NCI-H2107 treated with DMSO at 0.1 percent for 48 hours (cell line): Measurements from ENCODE around the gene RALGAPA1.

Source experiments
- DNase-seq: peaks from one replicate; lab custom pipeline; 2025; ENCODE audit not compliant: unreplicated experiment; lab: John Stamatoyannopoulos, UW

Gene RALGAPA1

DNA sequence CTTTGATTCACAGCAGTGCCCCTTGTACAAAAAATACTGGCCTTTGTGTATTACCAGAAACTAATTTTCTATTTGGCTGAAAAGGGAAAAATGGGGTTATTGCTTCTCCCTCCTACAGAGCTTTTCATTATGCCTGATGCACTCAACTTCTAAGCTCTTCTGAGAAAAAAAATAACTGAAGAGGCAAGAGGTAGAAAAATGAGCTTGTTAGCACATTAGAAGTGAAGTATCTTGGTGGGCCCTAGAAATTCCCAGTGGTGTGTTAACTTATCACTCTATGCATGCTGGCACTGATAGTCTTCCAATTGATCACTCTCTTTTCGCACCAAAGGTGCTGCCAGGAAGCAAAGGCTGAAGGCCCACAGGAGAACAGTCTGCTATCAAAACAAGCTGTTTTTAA is 258.0 kb downstream of the RALGAPA1 start:
- no peak for DNase-seq

DNA sequence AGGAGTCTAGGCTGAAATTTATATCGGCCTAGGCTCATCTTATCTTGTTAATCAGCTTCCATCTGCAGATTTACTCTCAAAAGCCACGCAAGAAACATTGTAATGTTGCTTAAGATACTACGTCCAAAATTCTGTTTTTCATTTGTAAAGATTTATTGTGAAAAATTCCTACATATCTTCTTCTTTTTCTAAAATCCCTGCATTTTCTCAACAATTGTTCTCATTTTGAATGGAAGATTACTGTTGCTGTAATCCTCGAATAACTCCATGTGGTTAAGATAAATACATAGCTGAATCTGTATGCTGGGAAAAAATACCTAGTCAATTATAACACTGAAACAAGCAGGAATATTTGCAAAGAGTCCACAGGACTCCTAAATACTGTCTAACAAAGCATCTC is 259.5 kb downstream of the RALGAPA1 start:
- no peak for DNase-seq

DNA sequence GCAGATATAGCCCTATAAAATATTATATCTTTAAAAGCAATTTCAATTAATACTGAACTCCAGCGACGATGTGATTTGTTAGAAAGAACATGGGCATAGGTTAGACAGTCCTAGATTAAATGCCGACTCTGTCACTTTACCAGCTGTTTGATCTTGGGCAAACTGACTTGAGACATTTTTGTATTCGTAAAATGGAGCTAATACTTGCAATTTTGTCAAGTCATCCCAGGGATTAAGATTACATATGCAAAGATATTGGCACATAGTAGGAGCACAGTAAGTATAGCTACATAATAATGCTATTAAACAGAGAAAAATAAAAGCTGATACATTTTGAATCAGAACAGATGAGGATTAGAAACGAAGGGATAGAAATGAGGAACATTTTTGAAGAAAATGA is 266.1 kb downstream of the RALGAPA1 start:
- DNase-seq = no peak

DNA sequence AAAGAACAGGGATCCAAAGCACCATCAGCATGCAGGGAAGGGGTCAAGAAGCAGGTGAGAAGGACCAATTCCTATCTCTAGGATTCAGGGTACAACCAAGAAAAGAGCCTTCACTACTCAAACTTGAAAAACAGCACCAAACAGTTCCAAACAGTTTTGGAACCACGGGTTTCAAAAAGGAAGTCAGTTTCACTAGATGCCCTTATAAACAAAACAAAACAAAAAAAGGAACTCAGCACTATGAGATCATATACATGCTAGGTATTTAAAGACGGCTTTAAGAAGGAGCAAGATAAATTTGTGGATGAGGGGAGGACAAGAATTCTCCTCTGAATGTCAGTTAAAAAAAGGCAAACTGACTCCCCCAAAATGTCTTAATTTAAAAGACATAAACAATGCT is 269.1 kb downstream of the RALGAPA1 start:
- no peak for DNase-seq

DNA sequence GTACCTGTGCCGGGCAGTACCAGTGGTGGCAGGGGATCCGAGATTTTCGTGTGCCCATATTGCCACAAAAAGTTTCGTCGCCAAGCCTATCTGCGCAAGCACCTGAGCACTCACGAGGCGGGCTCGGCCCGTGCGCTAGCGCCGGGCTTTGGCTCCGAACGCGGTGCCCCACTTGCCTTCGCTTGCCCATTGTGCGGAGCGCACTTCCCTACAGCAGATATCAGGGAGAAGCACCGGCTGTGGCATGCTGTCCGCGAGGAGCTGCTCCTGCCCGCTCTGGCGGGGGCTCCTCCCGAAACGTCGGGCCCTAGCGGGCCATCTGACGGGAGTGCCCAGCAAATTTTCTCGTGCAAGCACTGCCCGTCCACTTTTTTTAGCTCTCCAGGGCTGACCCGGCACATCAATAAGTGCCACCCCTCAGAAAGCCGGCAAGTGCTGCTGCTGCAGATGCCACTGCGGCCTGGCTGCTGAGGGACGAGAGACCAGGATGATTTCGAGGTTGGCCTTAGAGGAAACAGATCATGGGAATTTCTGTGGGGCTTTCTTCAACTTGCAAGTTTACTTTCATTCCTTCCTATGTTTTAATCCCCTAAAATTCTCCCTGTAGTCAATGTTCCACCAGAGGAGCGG is 273.5 kb downstream of the RALGAPA1 start:
- DNase-seq = no peak

DNA sequence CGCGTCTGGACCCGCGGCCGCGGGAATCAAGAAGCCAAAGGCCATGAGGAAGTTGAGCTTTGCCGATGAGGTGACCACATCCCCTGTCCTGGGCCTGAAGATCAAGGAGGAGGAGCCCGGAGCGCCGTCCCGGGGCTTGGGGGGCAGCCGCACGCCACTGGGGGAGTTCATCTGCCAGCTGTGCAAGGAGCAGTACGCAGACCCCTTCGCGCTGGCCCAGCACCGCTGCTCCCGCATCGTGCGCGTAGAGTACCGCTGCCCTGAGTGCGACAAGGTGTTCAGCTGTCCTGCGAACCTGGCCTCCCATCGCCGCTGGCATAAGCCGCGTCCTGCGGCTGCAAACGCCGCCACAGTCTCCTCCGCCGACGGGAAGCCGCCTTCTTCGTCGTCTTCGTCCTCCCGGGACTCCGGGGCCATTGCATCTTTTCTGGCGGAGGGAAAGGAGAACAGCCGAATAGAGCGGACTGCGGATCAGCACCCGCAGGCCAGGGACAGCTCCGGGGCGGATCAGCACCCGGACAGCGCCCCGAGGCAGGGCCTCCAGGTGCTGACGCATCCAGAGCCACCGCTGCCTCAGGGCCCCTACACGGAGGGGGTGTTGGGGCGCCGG is 274.1 kb downstream of the RALGAPA1 start:
- DNase-seq = no peak

DNA sequence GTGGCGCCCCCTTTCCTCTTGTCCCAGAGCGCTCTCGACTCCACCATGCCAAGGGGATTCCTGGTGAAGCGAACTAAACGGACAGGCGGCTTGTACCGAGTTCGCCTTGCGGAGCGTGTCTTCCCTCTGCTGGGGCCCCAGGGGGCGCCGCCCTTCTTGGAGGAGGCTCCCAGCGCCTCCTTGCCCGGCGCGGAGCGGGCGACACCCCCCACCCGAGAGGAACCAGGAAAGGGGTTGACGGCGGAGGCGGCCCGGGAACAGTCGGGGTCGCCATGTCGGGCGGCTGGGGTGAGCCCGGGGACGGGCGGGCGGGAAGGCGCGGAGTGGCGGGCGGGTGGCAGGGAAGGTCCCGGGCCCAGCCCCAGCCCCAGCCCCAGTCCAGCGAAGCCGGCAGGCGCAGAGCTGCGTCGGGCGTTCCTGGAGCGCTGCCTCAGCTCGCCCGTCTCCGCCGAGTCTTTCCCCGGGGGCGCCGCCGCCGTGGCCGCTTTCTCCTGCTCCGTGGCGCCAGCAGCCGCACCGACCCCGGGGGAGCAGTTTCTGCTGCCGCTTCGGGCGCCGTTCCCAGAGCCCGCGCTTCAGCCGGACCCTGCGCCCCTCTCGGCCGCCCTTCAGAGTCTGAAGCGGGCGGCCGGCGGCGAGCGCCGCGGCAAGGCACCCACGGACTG is 274.8 kb downstream of the RALGAPA1 start:
- DNase-seq = peak; percentile 69

DNA sequence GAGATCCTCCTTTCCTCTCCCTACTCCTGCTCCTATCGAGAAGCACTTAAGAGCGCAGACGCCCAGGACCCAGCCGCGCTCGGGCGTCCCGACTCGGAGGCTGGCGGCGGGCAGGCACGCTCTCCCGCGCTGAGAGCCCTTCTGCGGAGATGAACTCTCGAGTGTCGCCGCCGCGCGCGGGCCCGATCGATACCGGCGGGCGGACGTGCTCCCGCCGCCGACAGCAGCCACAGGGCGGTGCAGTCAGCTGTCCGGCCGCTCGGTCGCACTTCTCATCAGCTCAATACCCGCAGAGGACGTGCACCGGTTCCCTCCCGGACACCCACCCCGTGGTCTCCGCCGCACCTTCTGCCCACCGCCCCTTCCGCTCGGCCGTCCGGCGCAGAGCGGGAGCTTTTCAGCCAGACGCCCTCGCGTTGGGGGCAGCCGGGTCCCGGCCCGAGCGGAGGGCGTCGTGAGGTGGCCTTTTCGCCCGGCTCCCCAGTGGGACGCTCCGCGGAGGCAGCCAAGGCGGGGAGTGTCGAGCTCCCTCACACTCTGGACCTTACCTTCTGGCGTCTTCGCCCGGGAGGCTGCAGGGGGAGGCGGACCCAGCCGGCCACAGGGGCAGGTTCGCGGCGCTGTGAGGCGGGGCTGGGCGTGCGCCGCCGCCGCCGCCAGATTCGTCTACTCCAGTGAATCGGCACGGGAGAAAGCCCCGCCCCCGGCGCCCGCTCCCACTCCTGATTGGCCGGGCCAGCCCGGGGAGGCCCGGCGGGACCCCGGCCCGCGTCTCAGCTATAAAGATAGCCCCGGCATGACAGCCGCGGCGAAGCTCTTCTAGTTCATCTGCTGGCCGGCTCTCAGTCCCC is 275.5 kb downstream of the RALGAPA1 start, which contains the start of gene INSM2:
INSM2 (plus strand) TSS at position 808 of the 851 bp plus-strand sequence. CDS start 89 bp downstream, outside the sequence.
- peak; percentile 69 for DNase-seq

DNA sequence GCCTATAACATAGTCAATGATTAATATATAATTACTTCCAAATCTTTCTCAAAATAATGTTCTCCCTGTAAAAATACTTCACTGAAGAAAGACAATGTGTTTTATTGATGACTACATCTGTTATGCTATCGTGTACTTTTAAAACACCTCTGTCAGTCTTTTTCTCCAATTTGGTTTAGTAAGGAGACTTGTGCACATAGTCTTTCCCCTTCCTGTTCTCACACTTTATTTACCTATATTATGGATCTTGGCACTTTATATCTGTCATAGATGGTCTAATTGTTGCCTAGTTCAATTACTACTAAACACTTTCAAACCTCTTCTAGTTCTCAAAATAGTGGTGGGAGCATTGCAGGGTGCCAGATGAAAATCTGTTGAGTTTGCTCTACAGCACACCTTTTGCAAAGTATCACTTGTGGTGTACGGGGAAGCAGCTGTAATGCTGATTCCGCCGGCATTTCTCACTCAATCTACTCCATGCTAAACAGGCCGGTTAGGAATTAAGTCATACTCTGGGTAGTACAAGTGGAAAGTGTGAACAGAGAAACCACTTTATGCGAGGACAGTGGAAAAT is 276.2 kb downstream of the RALGAPA1 start:
- DNase-seq = no peak

DNA sequence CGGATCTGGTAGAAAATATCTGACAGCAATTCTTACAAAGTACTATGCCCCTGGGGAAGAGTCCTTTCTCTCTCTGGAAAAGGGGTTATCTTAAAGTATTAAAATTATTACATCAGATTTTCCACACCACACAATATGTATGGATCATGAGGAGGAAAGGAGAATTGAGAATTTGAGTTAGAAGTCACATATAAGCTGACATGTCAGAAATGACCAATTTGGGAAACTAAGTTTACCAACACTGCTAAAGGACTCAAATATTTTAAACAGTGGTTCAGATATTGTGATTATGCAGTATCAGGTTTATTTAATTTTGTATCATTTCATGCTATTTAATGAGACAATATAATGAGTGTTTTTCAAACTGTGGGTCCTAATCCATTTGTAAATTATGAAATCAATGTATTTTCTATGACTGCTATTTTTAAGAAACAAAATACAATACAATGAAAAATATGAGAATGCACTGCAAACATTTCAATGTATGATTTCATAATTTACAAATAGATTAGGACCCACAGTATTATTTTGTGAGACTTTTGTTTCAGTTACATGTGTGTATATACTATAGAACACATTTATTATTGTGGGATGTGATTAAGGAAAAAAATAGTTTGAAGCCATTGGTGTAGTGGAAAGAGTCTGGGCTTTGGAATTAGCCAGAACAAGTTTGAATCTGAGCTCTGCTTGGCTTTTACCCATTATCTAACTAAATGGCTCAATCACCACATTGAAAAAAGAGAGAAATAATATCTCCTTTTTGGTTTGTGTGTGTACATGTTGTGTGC is 276.9 kb downstream of the RALGAPA1 start:
- DNase-seq = no peak

DNA sequence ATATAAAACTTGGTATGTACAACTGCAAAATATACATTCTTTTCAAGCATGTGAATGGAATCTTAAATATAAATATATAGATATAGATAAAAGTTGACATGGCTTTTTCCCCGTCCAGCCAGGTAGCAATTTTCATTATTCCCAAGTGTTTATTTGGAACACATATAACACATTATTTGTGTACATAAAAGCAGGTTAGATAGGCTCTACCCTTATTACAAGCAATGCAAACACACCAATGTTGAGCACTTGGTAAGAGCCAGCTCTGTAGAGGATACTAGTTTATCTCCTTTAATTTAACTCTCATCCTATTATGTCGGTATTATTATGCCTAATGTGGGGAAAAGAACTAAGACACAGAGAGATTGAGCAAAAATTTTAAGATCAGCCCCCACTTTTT is 282.1 kb downstream of the RALGAPA1 start:
- no peak for DNase-seq

DNA sequence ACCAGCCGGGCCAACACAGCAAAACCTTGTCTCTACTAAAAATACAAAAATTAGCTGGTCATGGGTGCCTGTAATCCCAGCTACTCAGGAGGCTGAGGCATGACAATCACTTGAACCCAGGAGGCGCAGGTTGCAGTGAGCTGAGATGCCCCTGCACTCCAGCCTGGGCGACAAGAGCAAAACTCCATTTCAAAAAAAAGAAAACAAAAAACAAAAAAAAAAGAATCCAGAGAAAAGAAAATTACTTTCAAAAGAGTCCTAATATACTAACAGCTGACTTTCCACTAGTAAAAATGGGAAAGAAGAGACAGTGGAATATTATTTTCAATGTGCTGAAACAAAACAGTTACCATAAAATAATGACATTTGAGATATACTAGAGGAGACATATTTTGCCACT is 283.4 kb downstream of the RALGAPA1 start:
- no peak for DNase-seq

DNA sequence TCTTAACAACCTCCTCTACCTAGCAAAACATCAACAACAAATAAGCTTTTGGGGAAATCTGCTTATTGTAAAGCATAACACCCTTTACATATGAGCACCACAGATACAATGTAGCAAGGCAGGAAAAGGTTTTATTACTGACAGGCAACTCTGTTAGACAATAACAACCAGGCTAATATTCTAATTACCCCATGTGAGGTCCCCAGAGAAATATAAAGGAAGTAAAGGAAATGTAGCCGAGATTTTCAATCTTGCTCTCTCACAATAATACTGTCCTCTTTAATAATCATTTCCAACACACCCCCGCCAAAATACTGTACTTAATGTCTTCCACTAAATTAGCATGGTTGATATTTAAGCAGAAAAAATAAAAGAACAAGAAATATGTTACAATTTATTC is 289.1 kb downstream of the RALGAPA1 start:
- no peak for DNase-seq

DNA sequence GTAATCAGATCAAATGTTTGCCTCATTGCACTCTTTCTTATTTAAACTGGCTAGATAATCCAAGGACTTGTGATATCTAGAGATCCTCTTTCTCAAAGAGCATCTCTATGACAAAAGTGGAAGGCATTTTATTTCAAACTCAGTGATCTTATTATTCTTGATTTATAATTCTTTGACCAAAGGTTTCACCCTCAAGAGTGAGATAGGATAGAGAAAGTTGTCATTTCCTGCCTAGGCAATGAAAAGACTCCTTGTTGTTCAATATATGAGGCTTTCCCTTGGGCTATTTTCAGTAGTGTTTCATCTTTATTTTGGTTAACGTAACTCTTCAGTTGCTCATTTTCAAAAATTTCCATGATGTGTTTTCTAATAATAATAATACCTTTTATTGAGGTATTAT is 293.2 kb downstream of the RALGAPA1 start:
- no peak for DNase-seq

DNA sequence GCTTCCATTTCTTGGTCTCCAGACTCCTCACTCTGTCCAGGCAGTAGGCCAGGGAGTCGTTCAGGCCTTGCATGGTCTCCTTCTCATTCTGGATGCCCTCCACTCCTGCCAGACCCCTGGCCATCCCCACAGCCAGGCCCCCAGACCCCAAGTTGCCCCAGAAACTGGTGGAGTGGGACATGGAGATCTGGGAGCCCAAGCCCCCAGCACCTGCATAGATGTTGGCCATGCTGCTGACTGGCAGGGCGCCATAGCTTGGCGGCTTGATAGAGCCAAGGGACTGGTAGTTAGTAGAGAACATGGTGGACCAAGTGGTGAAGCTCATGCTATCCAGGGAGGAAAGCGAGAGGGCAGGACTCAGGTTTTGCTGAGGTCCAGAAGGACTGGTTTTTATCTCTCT is 296.3 kb downstream of the RALGAPA1 start:
- no peak for DNase-seq

DNA sequence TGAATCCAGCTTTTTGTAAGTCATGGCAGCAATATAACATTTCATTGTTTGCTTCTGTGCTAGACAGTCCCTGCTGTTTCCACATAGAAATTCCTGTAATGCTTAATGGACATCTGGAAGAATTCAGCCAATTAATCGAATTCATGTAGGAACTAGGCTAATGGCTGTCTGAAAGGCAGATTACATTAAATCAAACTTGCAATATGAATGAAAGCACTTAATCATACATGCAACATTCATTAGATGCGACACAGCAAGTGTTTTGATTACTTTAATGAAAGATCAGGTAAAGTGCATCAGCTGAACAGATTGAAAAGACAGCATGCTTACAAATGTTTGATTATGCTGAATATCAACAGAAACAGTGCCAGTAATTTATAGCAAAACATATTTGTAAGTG is 299.2 kb downstream of the RALGAPA1 start:
- no peak for DNase-seq

DNA sequence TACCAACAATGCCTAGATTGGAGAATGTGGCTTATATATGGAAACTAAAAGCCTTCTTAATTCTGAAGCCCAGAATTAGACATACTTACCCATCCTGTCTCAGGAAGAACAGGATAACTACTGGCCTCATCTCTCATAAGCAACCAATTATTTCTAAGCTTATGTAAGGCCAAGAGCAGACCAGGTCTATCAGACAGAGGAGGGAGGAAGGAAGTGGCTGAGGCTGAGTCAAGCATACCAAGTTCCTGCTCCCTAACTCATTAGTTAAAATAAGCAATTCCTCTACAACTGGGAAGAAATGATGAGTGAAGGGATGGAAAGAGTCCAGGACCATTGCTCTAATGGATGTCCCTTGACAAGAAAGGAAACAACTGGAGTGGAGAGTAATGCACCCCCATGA is 302.2 kb downstream of the RALGAPA1 start:
- no peak for DNase-seq

DNA sequence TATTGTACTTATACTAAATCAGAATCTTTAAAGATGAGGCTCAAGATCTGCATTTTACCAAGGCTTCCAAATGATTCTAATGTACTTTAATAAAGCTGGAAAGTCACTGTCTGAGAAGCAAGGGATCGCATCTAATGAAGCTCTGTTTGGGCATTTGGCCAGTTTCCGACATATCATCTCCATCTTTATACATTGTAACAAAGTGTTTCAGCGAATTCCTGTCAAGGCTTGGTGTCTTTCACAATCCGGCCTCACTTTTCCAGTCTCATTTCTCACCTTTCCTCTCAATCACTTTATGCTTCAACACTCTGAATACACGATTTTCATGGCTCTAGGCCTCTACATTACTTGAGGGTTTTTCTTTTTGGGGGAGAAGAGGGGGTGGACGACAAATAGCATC is 302.6 kb downstream of the RALGAPA1 start:
- no peak for DNase-seq

DNA sequence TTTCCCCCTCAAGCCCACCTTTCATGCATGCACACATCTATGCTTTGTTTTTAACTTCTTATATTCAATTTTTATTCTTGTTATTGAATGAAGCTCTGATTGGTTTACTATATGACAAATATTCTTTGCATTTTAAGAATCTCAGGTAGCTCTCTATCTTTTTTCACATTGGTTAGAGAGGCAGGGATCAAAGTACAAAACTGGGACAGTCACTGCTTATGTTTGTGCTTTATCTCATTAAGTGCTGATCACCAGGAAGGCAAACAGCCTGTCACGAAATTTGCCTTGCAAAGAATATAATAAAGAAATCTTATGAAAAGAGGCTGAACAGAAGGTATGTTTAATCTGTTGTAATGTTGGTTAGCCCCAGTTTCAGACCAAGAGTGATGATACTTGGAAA is 304.8 kb downstream of the RALGAPA1 start:
- no peak for DNase-seq

DNA sequence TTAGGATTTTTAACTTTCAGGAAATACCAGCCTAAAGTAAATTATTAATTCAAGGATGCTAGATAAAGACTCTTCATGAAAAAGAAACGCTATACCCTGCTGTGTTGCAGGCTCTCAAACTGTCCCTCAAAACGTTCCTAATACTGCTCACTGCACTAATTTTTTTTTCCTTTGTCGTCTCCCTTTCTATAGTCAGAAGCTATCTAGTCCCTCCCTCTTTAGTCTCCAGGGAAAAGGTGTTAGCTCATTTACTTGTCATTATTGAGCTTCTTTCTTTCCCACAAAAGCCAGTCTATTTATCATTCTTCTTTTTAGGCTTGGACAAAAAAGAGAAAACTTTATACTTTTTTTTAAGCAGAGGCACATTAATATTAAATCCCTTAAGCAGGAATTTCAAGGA is 305.4 kb downstream of the RALGAPA1 start:
- peak; percentile 65 for DNase-seq
